LNCAP (cell line): Measurements from ENCODE around the gene ADARB2.

ENCODE experiments used
- CTCF ChIP-seq: fragments of 450-650 bp; IDR thresholded peaks from 2 replicates; pipeline ENCODE4 v1.5.1; 2017; ENCODE audit warnings: mild to moderate bottlenecking

Gene ADARB2

DNA sequence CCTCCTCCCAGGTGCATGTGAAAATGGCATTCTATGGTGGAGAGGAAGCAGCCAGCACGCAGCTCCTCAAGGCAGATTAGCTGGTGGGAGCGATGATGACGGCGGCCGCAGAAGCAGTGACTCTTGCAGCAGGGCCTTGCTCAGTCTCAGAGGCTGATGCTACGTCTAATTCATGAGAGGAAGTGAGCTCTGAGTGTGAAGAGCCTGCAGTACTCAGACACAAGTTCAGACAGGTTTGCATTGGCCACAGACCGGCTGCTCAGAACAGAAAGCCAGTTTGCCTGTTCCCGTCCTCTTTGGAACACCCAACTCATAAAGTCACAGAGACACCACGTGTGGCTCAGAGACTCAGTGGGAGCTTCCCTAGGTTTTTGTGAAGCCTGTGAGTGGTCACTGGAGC is 136.5 kb downstream of the ADARB2 start:
- TF ChIP-seq CTCF: no peak

DNA sequence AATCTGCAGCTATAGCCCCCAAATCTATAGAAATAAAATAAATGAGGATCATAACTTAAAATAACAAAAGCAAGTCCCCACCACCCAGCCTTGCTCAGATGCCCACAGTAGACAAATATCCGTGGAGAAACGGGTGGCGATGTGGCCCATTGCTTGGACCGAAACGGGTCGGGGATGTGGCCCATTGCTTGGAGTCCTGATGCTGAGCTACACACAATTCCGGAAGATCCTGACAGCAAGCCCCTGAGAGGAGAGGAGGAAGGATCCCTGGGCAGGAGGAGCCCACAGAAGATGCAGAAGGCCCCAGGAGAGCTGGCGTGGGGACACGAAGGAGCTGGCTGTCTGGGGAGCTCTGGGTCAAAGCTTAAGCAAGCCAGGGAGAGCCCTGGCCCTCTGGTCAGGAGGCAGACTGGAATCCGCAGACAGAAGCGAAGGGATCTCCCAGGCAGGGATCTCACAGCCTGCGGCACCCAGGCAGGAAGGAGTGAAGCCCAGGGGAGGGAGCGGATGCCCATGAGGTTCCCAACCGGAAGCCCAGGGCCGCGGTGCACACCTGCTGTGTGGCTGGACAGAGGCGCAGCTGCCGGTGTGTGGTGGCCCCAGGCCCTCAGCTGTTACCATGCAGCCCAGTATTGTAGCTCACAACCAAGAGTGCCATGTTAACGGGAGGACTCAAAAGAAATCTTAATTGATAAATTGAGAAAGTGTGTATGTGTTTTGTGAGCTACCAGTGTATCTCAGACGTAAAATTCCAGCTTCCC is 138.8 kb downstream of the ADARB2 start:
- TF ChIP-seq CTCF: no peak

DNA sequence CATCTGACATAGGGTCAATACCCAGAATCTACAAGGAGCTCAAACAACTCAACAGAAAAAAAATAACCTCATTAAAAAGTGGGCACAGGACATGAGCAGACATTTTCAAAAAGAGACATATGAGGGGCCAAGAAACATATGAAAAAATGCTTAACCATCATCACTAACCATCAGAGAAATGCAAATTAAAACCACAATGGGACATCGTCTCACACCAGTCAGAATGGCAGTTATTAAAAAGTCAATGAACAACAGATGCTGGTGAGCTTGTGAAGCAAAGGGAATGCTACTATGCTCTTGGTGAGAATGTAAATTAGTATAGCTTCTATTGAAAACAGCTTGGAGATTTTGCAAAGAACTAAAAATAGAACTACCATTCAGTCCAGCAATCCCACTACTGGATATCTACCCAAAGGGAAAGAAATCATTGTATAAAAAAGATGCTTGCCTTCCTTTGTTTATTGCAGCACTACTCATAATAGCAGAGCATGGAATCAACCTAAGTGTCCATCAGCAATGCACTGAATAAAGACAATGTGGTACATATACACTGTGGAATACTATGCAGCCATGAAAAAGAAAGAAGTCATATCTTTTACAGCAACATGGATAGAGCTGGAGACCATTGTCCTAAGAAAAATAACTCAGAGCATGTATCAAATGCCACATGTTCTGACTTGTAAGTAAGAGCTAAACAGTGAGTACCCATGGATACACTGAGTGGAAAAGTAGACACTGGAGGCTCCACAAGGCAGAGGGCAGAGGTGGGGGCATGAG is 139.8 kb downstream of the ADARB2 start:
- no peak for TF ChIP-seq CTCF

GRCh38 chr10:1596482-1597099 is 140.7 kb downstream of the ADARB2 start:
- no peak for TF ChIP-seq CTCF

DNA sequence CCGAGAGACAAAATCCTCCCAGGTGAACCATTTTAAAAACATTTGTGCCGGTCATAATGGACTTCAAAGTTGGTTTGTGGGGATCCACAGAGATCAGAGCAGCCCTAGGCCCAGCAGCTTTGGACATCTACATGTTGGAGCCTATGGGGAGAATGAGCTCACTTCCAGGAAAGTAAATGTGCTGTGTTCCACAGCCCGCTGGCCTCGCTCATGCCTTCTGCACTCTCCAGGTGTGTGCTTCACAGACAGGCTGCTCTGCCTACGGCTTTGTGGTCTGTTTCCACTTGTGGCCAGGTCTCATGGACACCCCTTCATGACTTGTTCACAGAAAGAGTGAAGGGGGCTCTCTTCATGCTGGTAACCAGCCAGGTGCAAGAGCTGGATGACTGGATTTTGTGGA is 141.6 kb downstream of the ADARB2 start:
- TF ChIP-seq CTCF: no peak

DNA sequence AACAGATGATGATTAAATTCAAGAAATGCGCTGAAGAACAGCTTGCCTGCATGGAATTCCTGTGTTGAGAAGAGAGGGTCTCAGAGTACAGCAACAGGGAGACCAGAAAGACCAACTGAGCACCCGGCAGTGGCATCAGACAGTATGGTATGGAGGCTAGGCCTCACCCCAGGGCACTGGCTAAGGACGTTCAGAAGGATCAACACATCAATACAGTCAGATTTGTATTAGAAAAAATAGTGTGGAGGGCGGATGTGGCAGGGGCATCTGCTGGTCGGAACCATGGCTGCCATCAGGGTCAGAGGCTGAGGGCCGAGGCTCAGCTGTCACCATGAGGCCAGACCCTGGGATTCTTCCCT is 142.1 kb downstream of the ADARB2 start:
- TF ChIP-seq CTCF: no peak

GRCh38 chr10:1594372-1595241 is 142.7 kb downstream of the ADARB2 start:
- TF ChIP-seq CTCF: no peak
